Peyer's patch (tissue), 4 donors: ENCODE data around the gene KCNK10. TPM values are rescaled to one million over a fixed set of nuclear protein-coding genes. Genes with fewer than 3 reads are reported as not detected.

Experiments
- DNase-seq, 3 donors: peaks; one replicate each; pipeline ENCODE4 v3.0.0-alpha.2; 2017 to 2019
- H3K27ac ChIP-seq, 4 donors: fragments of 200-600 bp; sonication (generic); one replicate each; pipeline ENCODE4 v1.5.1; 2016 to 2019
- H3K27me3 ChIP-seq, 2 donors: fragments of 200-600 bp; sonication (generic); one replicate each; pipeline ENCODE4 v1.5.1; 2019
- H3K36me3 ChIP-seq, 3 donors: fragments of 200-600 bp; sonication (generic); one replicate each; pipeline ENCODE4 v1.5.1; 2016 to 2019
- H3K4me1 ChIP-seq, 4 donors: fragments of 200-600 bp; sonication (generic); one replicate each; pipeline ENCODE4 v1.5.1; 2016 to 2019
- H3K4me3 ChIP-seq, 4 donors: fragments of 200-600 bp; sonication (generic); 1 replicate in 3 of 4; 2 replicates in 1 of 4; pipeline ENCODE4 v1.5.1; 2016 to 2019; ENCODE audit warnings: mild to moderate bottlenecking in 1 of 4
- H3K9me3 ChIP-seq, 4 donors: fragments of 200-600 bp; sonication (generic); one replicate each; pipeline ENCODE4 v1.5.1; 2016 to 2019; ENCODE audit warnings: mild to moderate bottlenecking in 1 of 4
- CTCF ChIP-seq, 6 experiments: fragments of 450-650 bp in 4 of 6; fragments of 200-600 bp in 2 of 6; sonication (generic) in 1 of 6; IDR thresholded peaks; one replicate each; pipeline ENCODE4 v1.5.1; 2017 to 2019; ENCODE audit warnings: antibody characterized with exemption in 6 of 6, mild to moderate bottlenecking in 3 of 6, moderate library complexity in 1 of 6
- POLR2A ChIP-seq, 2 donors: fragments of 450-650 bp; IDR thresholded peaks; one replicate each; pipeline ENCODE4 v1.5.1; 2017; ENCODE audit warnings: antibody characterized with exemption in 2 of 2, mild to moderate bottlenecking in 2 of 2, moderate library complexity in 2 of 2
- total RNA-seq, 4 donors: library from RNA; depleted of rRNA; stranded (reverse); fragments of >200 nt; gene quantifications; one replicate each; pipeline ENCODE4 v1.1.0, GENCODE V29; 2016

KCNK10 gene
- total RNA-seq, 4 donors from 2014 or later, result 0.70 to 9.9 (median 5.2) TPM

GRCh38 chr14:88300817-88301216, 22.3 kb downstream of the KCNK10 start:
- DNase-seq, result no peak

DNA sequence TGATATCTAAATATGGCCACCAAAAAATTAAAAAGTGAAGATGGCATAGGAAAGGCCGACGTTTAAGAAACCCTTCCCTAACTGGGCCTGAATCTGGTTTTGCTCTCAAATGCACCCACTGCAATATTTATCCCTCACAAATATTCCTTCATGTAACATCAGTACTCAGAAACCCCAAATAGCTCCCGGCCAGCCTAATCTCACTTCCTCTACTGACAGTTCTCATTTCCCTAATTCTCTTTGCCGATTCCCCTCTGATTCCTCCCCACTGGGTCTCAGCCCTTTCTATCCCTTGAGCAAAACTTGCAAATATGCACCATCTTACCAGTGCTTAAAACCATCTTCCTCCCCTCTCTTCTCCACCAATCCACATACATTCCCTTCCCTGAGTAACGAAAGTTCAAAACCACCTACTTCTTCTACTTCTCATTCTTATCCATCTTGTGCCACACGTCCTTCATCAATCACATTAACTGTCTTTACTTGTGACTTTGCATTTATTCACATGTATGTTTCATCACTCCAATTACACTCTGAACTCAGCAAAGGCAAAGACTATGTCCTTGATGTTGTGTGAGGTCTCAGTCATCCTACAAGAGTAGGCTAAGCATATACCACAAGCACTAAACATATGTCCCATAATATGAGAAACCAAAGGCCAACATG, 23.1 kb downstream of the KCNK10 start:
- Histone ChIP-seq H3K4me3 (no peak overlapping the region), H3K27ac (no peak overlapping the region), H3K27me3 (no peaks in the 10 kb centered on the region), H3K4me1 (no peaks in the 10 kb centered on the region), H3K9me3 (no peaks in the 10 kb centered on the region), H3K36me3 (no peaks in the 10 kb centered on the region)
- no peak for DNase-seq
- TF ChIP-seq POLR2A (IDR thresholded peaks at IDR 0.05) (no peak), CTCF (IDR thresholded peaks at IDR 0.05) (no peak)

More at GRCh38 chr14:88300817-88301216, 22.3 kb downstream of the KCNK10 start:
- no peaks in the 10 kb centered on the region for H3K27me3 ChIP-seq
- no peaks in the 10 kb centered on the region for H3K9me3 ChIP-seq
- H3K27ac ChIP-seq, result no peak overlapping the region
- TF ChIP-seq POLR2A (IDR thresholded peaks at IDR 0.05) (no peak), CTCF (IDR thresholded peaks at IDR 0.05) (no peak)
- no peaks in the 10 kb centered on the region for H3K4me1 ChIP-seq
- no peak overlapping the region for H3K4me3 ChIP-seq
- no peaks in the 10 kb centered on the region for H3K36me3 ChIP-seq

DNA sequence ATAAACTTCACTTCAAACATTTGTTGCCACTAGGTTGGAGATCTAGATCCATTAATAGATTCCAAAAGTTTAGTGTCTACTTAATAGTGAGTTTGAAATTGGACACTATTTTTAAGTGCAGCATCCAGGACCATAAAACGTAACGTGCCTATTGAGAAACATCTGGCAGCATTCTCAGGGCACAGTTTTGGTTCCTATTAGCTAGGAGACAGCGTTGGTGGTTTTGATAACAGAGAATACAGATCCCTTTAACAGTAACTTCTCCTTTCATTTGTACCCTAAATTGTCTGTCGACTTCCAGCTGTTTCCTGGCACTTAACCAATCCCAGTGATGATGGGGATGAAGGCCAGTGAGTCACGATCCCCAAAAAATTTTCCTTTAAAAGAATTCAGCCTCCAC, 25.8 kb downstream of the KCNK10 start:
- no peaks in the 10 kb centered on the region for H3K36me3 ChIP-seq
- no peaks in the 10 kb centered on the region for H3K9me3 ChIP-seq
- H3K27me3 ChIP-seq, result no peaks in the 10 kb centered on the region
- no peak for DNase-seq
- H3K27ac ChIP-seq, result no peak overlapping the region
- no peak for TF ChIP-seq POLR2A (IDR thresholded peaks at IDR 0.05)
- TF ChIP-seq CTCF (IDR thresholded peaks at IDR 0.05), result no peak
- no peak overlapping the region for H3K4me3 ChIP-seq
- H3K4me1 ChIP-seq, result no peaks in the 10 kb centered on the region

DNA sequence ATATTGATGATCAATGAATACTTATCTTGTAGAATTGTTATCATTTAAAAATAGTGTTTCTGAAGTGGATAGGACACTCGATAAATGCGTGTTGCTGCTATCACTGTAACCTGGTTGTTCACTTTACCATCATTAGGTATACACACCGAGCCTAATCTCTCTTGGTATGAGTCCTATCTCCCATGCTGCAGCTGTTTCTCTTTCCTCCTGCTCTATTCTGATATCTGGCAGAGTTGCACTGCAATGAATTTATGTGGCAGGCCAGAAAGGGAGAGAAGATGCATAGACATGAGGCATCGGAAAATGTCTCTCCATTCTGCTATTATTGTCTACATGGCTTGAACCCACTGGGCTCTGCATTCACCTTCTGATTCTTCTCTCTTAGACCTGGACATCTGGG, 26.7 kb downstream of the KCNK10 start:
- no peak overlapping the region for H3K4me3 ChIP-seq
- H3K4me1 ChIP-seq, result no peaks in the 10 kb centered on the region
- no peaks in the 10 kb centered on the region for H3K36me3 ChIP-seq
- H3K27me3 ChIP-seq, result no peaks in the 10 kb centered on the region
- no peak for DNase-seq
- TF ChIP-seq CTCF (IDR thresholded peaks at IDR 0.05) (no peak), POLR2A (IDR thresholded peaks at IDR 0.05) (no peak)
- no peaks in the 10 kb centered on the region for H3K9me3 ChIP-seq
- H3K27ac ChIP-seq, result no peak overlapping the region

DNA sequence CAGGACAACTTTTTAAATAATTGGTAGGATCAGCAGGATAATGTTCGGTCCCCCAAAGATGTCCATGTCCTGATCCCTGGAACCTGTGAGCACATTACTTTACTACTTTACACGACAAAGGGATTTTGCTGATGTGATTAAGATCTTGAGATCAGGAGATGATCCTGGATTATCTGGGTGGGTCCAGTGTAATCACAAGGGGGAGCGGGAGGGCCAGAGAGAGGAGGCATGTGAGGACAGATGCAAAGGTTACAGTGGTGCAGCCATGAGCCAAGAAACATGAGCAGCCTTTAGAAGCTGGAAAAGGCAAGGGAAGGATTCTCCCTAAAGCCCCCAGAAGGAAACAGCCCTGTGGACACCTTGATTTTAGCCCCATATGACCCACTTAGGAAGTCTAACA, 33.1 kb downstream of the KCNK10 start:
- H3K4me1 ChIP-seq, result no peaks in the 10 kb centered on the region
- no peaks in the 10 kb centered on the region for H3K36me3 ChIP-seq
- TF ChIP-seq CTCF (IDR thresholded peaks at IDR 0.05) (no peak), POLR2A (IDR thresholded peaks at IDR 0.05) (no peak)
- H3K4me3 ChIP-seq, result no peak overlapping the region
- no peaks in the 10 kb centered on the region for H3K9me3 ChIP-seq
- H3K27ac ChIP-seq, result no peak overlapping the region
- no peaks in the 10 kb centered on the region for H3K27me3 ChIP-seq
- no peak for DNase-seq

DNA sequence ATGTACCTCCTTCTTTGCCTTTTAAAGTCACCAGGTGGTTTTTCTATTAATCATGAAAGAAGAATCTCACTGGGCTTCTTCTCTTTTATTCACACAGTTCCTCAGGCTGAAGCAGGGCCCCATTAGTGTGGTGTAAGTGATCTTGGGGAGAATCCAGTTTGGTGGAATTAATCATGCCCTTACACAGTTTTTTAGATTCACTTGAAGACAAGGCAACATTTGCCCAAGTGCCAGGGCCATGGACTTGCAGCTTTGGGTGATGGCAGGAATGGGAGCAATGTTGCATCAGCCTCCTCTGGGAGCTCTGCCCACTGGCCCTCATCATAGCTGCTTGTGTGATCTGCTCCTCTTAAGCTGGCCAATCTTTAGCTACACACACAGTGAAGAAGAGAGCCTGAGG, 33.8 kb downstream of the KCNK10 start:
- TF ChIP-seq CTCF (IDR thresholded peaks at IDR 0.05) (no peak), POLR2A (IDR thresholded peaks at IDR 0.05) (no peak)
- H3K4me1 ChIP-seq, result no peaks in the 10 kb centered on the region
- H3K9me3 ChIP-seq, result no peaks in the 10 kb centered on the region
- no peak overlapping the region for H3K27ac ChIP-seq
- no peaks in the 10 kb centered on the region for H3K36me3 ChIP-seq
- no peak overlapping the region for H3K4me3 ChIP-seq
- no peaks in the 10 kb centered on the region for H3K27me3 ChIP-seq
- no peak for DNase-seq
